NB4 (cell line): ENCODE results near the gene KLHDC10.

ENCODE experiments used
- CTCF ChIP-seq: IDR thresholded peaks from one replicate; pipeline ENCODE4 v1.5.1; 2012; ENCODE audit warnings: low read depth, low read length
- MYC ChIP-seq: IDR thresholded peaks from 2 replicates; pipeline ENCODE4 v1.6.1; 2011; ENCODE audit warnings: low read depth, low read length
- POLR2A ChIP-seq: IDR thresholded peaks from 2 replicates; pipeline ENCODE4 v1.6.1; 2011; ENCODE audit warnings: mild to moderate bottlenecking; ENCODE audit not compliant: insufficient read length; ENCODE audit errors: extremely low read depth
- TF ChIP-seq, protein P1 (sequence below): IDR thresholded peaks from 2 replicates; pipeline ENCODE4 v1.6.1; 2011; ENCODE audit warnings: low read depth, low read length

GRCh38 chr7:130147710-130148325 is 77.5 kb downstream of the KLHDC10 start:
- TF ChIP-seq POLR2A (no peak), CTCF (no peak), MYC (no peak)
- TF ChIP-seq, protein P1, sequence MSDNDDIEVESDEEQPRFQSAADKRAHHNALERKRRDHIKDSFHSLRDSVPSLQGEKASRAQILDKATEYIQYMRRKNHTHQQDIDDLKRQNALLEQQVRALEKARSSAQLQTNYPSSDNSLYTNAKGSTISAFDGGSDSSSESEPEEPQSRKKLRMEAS = no peak
